ENCODE measurements around the gene FKBP6. TPM values are rescaled to one million over a fixed set of nuclear protein-coding genes. Genes with fewer than 3 reads are reported as not detected.

The FKBP6 gene
- total RNA-seq, 4 donors from 2014 or later = not detected

DNA sequence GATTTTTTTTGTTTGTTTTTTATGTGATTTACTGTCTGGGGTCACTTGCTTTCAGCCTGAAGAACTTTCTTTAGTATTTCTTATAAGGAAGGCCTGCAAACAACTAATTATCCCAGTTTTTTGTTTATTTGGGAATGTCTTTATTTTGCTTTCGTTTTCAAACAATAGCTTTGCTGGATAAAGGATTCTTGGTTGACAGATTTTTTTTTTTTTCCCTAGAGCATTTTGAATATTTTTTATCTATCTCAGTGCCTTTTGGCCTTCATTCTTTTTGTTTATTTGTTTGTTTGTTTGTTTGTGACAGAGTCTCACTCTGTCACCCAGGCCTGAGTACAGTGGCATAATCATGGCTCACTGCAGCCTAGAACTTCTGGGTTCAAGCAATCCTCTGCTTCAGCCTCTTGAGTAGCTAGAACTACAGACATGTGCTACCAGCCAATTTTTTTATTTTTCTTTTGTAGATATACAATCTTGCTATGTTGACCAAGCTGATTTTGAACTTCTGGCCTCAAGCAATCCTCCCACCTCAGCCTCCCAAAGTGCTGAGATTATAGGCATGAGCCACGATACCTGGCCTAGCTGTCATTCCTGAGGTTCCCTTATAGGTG is 59.4 kb downstream of the FKBP6 start:
- 45 to 55% methylated on average over 2 of the region's 2 CpGs for WGBS, 2 donors
- intact Hi-C loops (cut with DNase I) = no loop called here
- Histone ChIP-seq H3K36me3 (no peaks in the 10 kb centered on the region), H3K4me1 (no peaks in the 10 kb centered on the region), H3K27me3 (peaks cover 0 to 10% (median 0%) of the 10 kb centered on the region in 4 donors), H3K4me3 (no peak overlapping the region), H3K27ac (no peak overlapping the region), H3K9me3 (peaks cover 0 to 46% (median 24%) of the 10 kb centered on the region in 3 donors)
- no peak for DNase-seq
- TF ChIP-seq POLR2A (IDR thresholded peaks at IDR 0.05) (no peak), CTCF (IDR thresholded peaks at IDR 0.05) (no peak)

- intact Hi-C loops (cut with DNase I) = no loop called here
- H3K9me3 ChIP-seq = peaks cover 0 to 46% (median 24%) of the 10 kb centered on the region in 3 donors
- no peak for DNase-seq
- 78 to 81% methylated on average over 3 to 4 of the region's 4 CpGs for WGBS, 2 donors
- TF ChIP-seq CTCF (IDR thresholded peaks at IDR 0.05) = no peak
- TF ChIP-seq POLR2A (IDR thresholded peaks at IDR 0.05) = no peak
- H3K27me3 ChIP-seq = peaks cover 0 to 11% (median 0%) of the 10 kb centered on the region in 4 donors
- H3K4me3 ChIP-seq = no peak overlapping the region
- H3K36me3 ChIP-seq = no peaks in the 10 kb centered on the region
- no peak overlapping the region for H3K27ac ChIP-seq
- no peaks in the 10 kb centered on the region for H3K4me1 ChIP-seq
These were observed 60.0 kb downstream of the FKBP6 start for GRCh38 chr7:73387908-73388414.

- intact Hi-C loops (cut with DNase I) = no loop called here
- Histone ChIP-seq H3K36me3 (no peaks in the 10 kb centered on the region), H3K27ac (no peak overlapping the region), H3K9me3 (peaks cover 0 to 36% (median 21%) of the 10 kb centered on the region in 3 donors), H3K27me3 (peaks cover 0 to 11% (median 0%) of the 10 kb centered on the region in 4 donors), H3K4me1 (no peaks in the 10 kb centered on the region), H3K4me3 (no peak overlapping the region)
- no peak for TF ChIP-seq CTCF (IDR thresholded peaks at IDR 0.05)
- TF ChIP-seq POLR2A (IDR thresholded peaks at IDR 0.05) = no peak
- WGBS, 2 donors = 67 to 77% methylated on average over 1 to 2 of the region's 2 CpGs
- DNase-seq = no peak
These were observed 63.4 kb downstream of the FKBP6 start for GRCh38 chr7:73391396-73391795.

DNA sequence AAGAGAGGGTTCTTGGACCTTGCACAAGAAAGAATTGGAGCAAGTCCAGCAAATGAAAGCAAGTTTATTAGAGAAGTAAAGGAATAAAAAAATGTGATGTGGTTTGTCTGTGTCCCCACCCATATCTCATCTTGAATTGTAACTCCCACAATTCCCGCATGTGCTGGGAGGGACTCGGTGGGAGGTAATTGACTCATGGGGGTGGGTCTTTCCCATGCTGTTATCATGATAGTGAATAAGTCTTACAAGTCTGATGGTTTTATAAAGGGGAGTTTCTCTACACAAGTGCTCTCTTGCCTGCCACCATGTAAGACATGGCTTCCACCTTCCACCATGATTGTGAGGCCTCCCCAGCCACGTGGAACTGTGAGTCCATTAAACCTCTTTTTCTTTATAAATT is 66.5 kb downstream of the FKBP6 start:
- intact Hi-C loops (cut with DNase I) = no loop called here

More for the DNA sequence above, 66.5 kb downstream of the FKBP6 start:
- no peaks in the 10 kb centered on the region for H3K4me1 ChIP-seq
- TF ChIP-seq POLR2A (IDR thresholded peaks at IDR 0.05) (no peak), CTCF (IDR thresholded peaks at IDR 0.05) (no peak)
- H3K36me3 ChIP-seq = no peaks in the 10 kb centered on the region
- peaks cover 0 to 11% (median 0%) of the 10 kb centered on the region in 4 donors for H3K27me3 ChIP-seq
- WGBS, 2 donors = 53 to 58% methylated on average over 3 of the region's 3 CpGs
- no peak overlapping the region for H3K4me3 ChIP-seq
- no peak overlapping the region for H3K27ac ChIP-seq
- no peak for DNase-seq
- peaks cover 0 to 6% (median 5%) of the 10 kb centered on the region in 3 donors for H3K9me3 ChIP-seq
